Keratinocyte (primary cell): Measurements from ENCODE around the gene MRPL48. TPM values are rescaled to one million over a fixed set of nuclear protein-coding genes. Genes with fewer than 3 reads are reported as not detected.

Source experiments
- DNase-seq: peaks from one replicate; pipeline ENCODE4 v3.0.0-alpha.2; 2011; ENCODE audit warnings: low read depth, missing footprints, low spot score
- FAIRE-seq: peaks from 2 replicates; lab custom pipeline; 2011; peaks lifted over from hg19 to GRCh38; lab: Jason Lieb, UNC
- H2AFZ ChIP-seq: 2 replicates; pipeline ENCODE4 v1.6.0; 2012; ENCODE audit warnings: low read length, control low read depth, inconsistent platforms; ENCODE audit not compliant: control insufficient read depth
- H3K27ac ChIP-seq: 2 replicates; pipeline ENCODE4 v1.5.1; 2011; ENCODE audit warnings: low read length; ENCODE audit not compliant: control insufficient read depth, insufficient read depth
- H3K27me3 ChIP-seq: 3 replicates; pipeline ENCODE4 v1.6.0; 2011; ENCODE audit warnings: low read length; ENCODE audit not compliant: control insufficient read depth, insufficient read depth; ENCODE audit errors: extremely low read depth
- H3K36me3 ChIP-seq, 2 experiments: 2 replicates in 1 of 2; 3 replicates in 1 of 2; pipeline ENCODE4 v1.5.1; 2011; ENCODE audit warnings: low read length in 2 of 2, mild to moderate bottlenecking in 1 of 2; ENCODE audit not compliant: control insufficient read depth in 2 of 2, insufficient read depth in 2 of 2; ENCODE audit errors: extremely low read depth in 1 of 2
- H3K4me1 ChIP-seq: 3 replicates; pipeline ENCODE4 v1.5.1; 2011; ENCODE audit warnings: low read length; ENCODE audit not compliant: control insufficient read depth, insufficient read depth; ENCODE audit errors: extremely low read depth
- H3K4me2 ChIP-seq: 3 replicates; pipeline ENCODE4 v1.6.0; 2011; ENCODE audit warnings: low read depth, low read length; ENCODE audit not compliant: control insufficient read depth, insufficient read depth; ENCODE audit errors: extremely low read depth
- H3K4me3 ChIP-seq, 3 experiments: fragments of 200-600 bp in 1 of 3; sonication (generic) in 1 of 3; 2 replicates in 2 of 3; 3 replicates in 1 of 3; pipeline ENCODE4 v1.5.1; 2011 to 2016; ENCODE audit warnings: low read length in 3 of 3, mild to moderate bottlenecking in 3 of 3, control low read depth in 2 of 3, inconsistent platforms in 1 of 3, low read depth in 1 of 3, mixed read lengths in 1 of 3, mixed run types in 1 of 3, moderate library complexity in 1 of 3; ENCODE audit not compliant: control insufficient read depth in 2 of 3, insufficient read depth in 2 of 3; ENCODE audit errors: extremely low read depth in 1 of 3
- H3K79me2 ChIP-seq: 2 replicates; pipeline ENCODE4 v1.6.0; 2012; ENCODE audit warnings: low read length; ENCODE audit not compliant: control insufficient read depth, insufficient read depth
- H3K9ac ChIP-seq: 3 replicates; pipeline ENCODE4 v1.6.0; 2011; ENCODE audit warnings: low read length; ENCODE audit not compliant: control insufficient read depth, insufficient read depth; ENCODE audit errors: extremely low read depth
- H3K9me1 ChIP-seq: 3 replicates; pipeline ENCODE4 v1.6.0; 2011; ENCODE audit warnings: low read length; ENCODE audit not compliant: control insufficient read depth, insufficient read depth; ENCODE audit errors: extremely low read depth
- H3K9me3 ChIP-seq: 2 replicates; pipeline ENCODE4 v1.5.1; 2012; ENCODE audit warnings: low read depth, low read length; ENCODE audit not compliant: control insufficient read depth
- H4K20me1 ChIP-seq: 3 replicates; pipeline ENCODE4 v1.6.0; 2011; ENCODE audit warnings: low read length; ENCODE audit not compliant: control insufficient read depth, insufficient read depth; ENCODE audit errors: extremely low read depth
- EZH2 ChIP-seq: IDR thresholded peaks from one replicate; pipeline ENCODE4 v1.6.1; 2012; ENCODE audit warnings: inconsistent platforms, mild to moderate bottlenecking, low read length, moderate library complexity
- dilution Hi-C: fragments of 300-500 bp; cut with MboI; formaldehyde crosslinking; loops from one replicate; pipeline ENCODE4 v1.7.0; 2020; ENCODE audit warnings: low sequenced_read_pairs; ENCODE audit not compliant: extremely low pct_ligation_motif_present
- polyA minus RNA-seq, 3 experiments: library from RNA; depleted of rRNA, polyadenylated mRNA; stranded (reverse); fragments of >200 nt; gene quantifications; 1 replicate in 1 of 3; 2 replicates in 1 of 3; 3 replicates in 1 of 3; pipeline ENCODE4 v1.2.3, GENCODE V29; 2011
- polyA plus RNA-seq, 5 experiments: library from polyadenylated mRNA; depleted of rRNA in 3 of 5; stranded (reverse) in 3 of 5; stranded (forward) in 1 of 5; unstranded in 1 of 5; fragments of >200 nt; gene quantifications; 1 replicate in 1 of 5; 2 replicates in 3 of 5; 3 replicates in 1 of 5; pipeline versions ENCODE4 v1.2.1 to v1.2.3, GENCODE V29; 2011 to 2012; ENCODE audit warnings: missing spikeins in 2 of 5, low read depth in 1 of 5, low replicate concordance in 1 of 5
- TF ChIP-seq, protein P1 (sequence below), 3 experiments: IDR thresholded peaks in 1 of 3; conservative IDR thresholded peaks in 1 of 3; optimal IDR thresholded peaks in 1 of 3; 2 replicates in 2 of 3; 3 replicates in 1 of 3; pipeline versions ENCODE3 to v1.5.1; 2011; ENCODE audit warnings: low read length in 3 of 3, mild to moderate bottlenecking in 3 of 3, moderate library complexity in 2 of 3, control low read depth in 1 of 3, inconsistent platforms in 1 of 3; ENCODE audit not compliant: insufficient read depth in 2 of 3; ENCODE audit errors: extremely low read depth in 1 of 3

The MRPL48 gene
- 46.3 to 72.2 TPM (median 53.0 TPM) in 3 replicates for polyA plus RNA-seq
- polyA plus RNA-seq (2011; ENCODE audit: low read depth), result 18.4 TPM
- 38.9 and 55.8 TPM in 2 replicates for polyA plus RNA-seq (2011; cell fraction: cytosol; rRNA removed)
- polyA plus RNA-seq (2011; cell fraction: nucleus; rRNA removed), result 20.2 and 21.1 TPM in 2 replicates
- 28.3 and 48.7 TPM in 2 replicates for polyA plus RNA-seq (2012; ENCODE audit: low replicate concordance)
- polyA minus RNA-seq, result 8.6 to 28.9 TPM (median 16.7 TPM) in 3 replicates
- 11.9 TPM for polyA minus RNA-seq (2011; cell fraction: cytosol; rRNA and poly(A)+ RNA removed)
- polyA minus RNA-seq (2011; cell fraction: nucleus; rRNA and poly(A)+ RNA removed), result 11.8 and 13.7 TPM in 2 replicates

DNA sequence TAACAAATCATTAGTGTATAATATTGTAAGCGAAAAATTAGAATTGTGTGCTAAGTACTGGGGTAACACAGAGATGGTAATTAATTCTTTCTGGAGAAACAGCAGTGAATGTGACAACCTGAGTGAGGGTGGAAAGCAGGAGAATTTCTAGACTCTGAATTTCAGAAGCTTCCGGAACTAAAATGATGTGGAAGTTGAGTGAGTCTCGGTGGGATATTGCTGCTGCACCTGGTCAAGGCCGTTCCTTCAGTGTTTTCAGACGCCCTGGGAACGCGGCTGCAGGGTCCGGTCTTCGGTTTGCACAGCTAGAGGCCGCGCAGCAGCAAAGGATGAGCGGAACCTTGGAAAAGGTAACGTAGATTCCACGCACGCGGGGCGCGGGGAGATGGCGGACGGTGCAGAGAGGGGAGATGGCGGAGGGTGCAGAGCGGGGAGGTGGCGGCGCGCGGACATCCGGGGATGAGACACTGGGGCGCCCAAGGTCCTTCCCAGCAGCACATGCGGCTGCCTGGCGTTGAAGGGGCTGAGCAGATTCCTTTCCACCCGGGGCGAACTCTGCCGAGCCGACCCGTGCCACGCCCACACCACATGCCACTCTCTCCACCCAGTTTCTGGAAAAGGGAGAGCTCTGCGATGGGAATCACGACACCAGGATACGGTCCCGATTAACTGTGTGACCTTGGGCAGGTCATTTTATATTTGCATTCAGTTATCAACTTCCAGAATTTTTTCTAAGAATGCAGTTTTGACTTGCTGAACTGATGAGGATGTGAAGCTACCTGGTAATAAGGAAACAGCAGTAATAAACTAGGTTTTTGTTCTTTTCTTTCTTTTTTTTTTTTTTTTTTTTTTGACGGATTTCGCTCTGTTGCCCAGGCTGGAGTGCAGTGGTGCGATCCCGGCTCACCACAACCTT lies at the start of gene MRPL48:
Gene MRPL48, plus strand, starts transcription at position 232 of the 916 bp plus-strand sequence. Its CDS starts 98 bp downstream, at position 330.
- DNase-seq (peak; percentile 64), FAIRE-seq (no peak)
- no peaks in the 10 kb centered on the region for H3K27me3 ChIP-seq
- no peaks in the 10 kb centered on the region for H4K20me1 ChIP-seq
- peak within 1 kb of the TSS; percentile 89 for H3K4me2 ChIP-seq
- H2AFZ ChIP-seq, result peak within 1 kb of the TSS; percentile 95
- dilution Hi-C loops, result no loop called here
- no peaks in the 10 kb centered on the region for H3K9me1 ChIP-seq
- peaks cover 19% of the 10 kb centered on the region for H3K4me1 ChIP-seq
- H3K4me3 ChIP-seq, result peak within 1 kb of the TSS; percentile 63 to 87 (median 83)
- peak within 1 kb of the TSS; percentile 90 for H3K9ac ChIP-seq
- no peaks in the 10 kb centered on the region for H3K9me3 ChIP-seq
- TF ChIP-seq, protein P1, sequence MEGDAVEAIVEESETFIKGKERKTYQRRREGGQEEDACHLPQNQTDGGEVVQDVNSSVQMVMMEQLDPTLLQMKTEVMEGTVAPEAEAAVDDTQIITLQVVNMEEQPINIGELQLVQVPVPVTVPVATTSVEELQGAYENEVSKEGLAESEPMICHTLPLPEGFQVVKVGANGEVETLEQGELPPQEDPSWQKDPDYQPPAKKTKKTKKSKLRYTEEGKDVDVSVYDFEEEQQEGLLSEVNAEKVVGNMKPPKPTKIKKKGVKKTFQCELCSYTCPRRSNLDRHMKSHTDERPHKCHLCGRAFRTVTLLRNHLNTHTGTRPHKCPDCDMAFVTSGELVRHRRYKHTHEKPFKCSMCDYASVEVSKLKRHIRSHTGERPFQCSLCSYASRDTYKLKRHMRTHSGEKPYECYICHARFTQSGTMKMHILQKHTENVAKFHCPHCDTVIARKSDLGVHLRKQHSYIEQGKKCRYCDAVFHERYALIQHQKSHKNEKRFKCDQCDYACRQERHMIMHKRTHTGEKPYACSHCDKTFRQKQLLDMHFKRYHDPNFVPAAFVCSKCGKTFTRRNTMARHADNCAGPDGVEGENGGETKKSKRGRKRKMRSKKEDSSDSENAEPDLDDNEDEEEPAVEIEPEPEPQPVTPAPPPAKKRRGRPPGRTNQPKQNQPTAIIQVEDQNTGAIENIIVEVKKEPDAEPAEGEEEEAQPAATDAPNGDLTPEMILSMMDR (optimal IDR thresholded peaks at IDR 0.05 in 1 of 3, IDR thresholded peaks at IDR 0.05 in 1 of 3, conservative IDR thresholded peaks at IDR 0.05 in 1 of 3; ENCODE audit: extremely low read depth in 1 of 3, insufficient read depth in 2 of 3, low read length in 3 of 3), result no peak
- no peak for TF ChIP-seq EZH2
- H3K79me2 ChIP-seq, result peaks cover 10% of the 10 kb centered on the region
- H3K27ac ChIP-seq, result peak within 1 kb of the TSS; percentile 91
- H3K36me3 ChIP-seq, result peaks cover 0 to 3% of the 10 kb centered on the region in 2 experiments

DNA sequence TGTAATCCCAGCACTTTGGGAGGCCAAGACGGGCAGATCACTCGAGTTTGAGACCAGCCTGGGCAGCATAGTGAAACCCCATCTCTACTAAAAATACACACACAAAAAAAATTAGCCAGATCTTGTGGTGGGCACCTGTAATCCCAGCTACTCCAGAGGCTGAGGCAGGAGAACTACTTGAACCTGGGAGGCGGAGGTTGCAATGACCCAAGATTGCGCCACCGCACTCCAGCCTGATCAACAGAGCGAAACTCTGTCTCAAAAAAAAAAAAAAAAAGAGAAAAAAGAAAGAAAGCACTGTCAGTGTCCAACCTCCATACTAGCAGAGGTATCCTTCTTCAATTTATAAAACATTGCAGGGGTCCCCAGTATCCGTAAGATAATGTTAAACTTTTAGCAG lies 44.6 kb upstream of the MRPL48 start:
- dilution Hi-C loops, result no loop called here
- no peak for FAIRE-seq
- H3K79me2 ChIP-seq, result peaks cover 92% of the 10 kb centered on the region

More for the DNA sequence above, 44.6 kb upstream of the MRPL48 start:
- H3K36me3 ChIP-seq, result no peaks in the 10 kb centered on the region
- no peak overlapping the region for H3K4me2 ChIP-seq
- H3K27me3 ChIP-seq, result no peaks in the 10 kb centered on the region
- H3K9ac ChIP-seq, result no peak overlapping the region
- peaks cover 10% of the 10 kb centered on the region for H4K20me1 ChIP-seq
- no peaks in the 10 kb centered on the region for H3K9me3 ChIP-seq
- no peak overlapping the region for H2AFZ ChIP-seq
- H3K9me1 ChIP-seq, result no peaks in the 10 kb centered on the region
- H3K27ac ChIP-seq, result no peak overlapping the region
- no peak for DNase-seq
- no peak for TF ChIP-seq EZH2
- TF ChIP-seq, protein P1 (optimal IDR thresholded peaks at IDR 0.05 in 1 of 3, IDR thresholded peaks at IDR 0.05 in 1 of 3, conservative IDR thresholded peaks at IDR 0.05 in 1 of 3; ENCODE audit: extremely low read depth in 1 of 3, insufficient read depth in 2 of 3, low read length in 3 of 3), result no peak
- no peaks in the 10 kb centered on the region for H3K4me1 ChIP-seq
- H3K4me3 ChIP-seq, result no peak overlapping the region
